ENCODE results near the gene TAAR2.

GRCh38 chr6:132589454-132589853 is 34.6 kb downstream of the TAAR2 start, which contains the start of gene TAAR5:
- TF ChIP-seq, protein P1, sequence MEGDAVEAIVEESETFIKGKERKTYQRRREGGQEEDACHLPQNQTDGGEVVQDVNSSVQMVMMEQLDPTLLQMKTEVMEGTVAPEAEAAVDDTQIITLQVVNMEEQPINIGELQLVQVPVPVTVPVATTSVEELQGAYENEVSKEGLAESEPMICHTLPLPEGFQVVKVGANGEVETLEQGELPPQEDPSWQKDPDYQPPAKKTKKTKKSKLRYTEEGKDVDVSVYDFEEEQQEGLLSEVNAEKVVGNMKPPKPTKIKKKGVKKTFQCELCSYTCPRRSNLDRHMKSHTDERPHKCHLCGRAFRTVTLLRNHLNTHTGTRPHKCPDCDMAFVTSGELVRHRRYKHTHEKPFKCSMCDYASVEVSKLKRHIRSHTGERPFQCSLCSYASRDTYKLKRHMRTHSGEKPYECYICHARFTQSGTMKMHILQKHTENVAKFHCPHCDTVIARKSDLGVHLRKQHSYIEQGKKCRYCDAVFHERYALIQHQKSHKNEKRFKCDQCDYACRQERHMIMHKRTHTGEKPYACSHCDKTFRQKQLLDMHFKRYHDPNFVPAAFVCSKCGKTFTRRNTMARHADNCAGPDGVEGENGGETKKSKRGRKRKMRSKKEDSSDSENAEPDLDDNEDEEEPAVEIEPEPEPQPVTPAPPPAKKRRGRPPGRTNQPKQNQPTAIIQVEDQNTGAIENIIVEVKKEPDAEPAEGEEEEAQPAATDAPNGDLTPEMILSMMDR (IDR thresholded peaks at IDR 0.05): no peak
- TF ChIP-seq HOXB5 (CRISPR knock-in tag; IDR thresholded peaks at IDR 0.05) (no peak), HOXA7 (CRISPR knock-in tag; IDR thresholded peaks at IDR 0.05) (no peak), ATOH8 (CRISPR knock-in tag; IDR thresholded peaks at IDR 0.05; ENCODE audit: low read depth) (no peak), POLR2A (IDR thresholded peaks at IDR 0.05; ENCODE audit: low read length) (no peak), JUNB (IDR thresholded peaks at IDR 0.05) (no peak), CHD2 (IDR thresholded peaks at IDR 0.05; ENCODE audit: low read length, partially characterized antibody) (no peak), POLR2AphosphoS2 (conservative IDR thresholded peaks at IDR 0.05; ENCODE audit: low read length) (no peak)
- TF ChIP-seq, protein P2, sequence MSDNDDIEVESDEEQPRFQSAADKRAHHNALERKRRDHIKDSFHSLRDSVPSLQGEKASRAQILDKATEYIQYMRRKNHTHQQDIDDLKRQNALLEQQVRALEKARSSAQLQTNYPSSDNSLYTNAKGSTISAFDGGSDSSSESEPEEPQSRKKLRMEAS (IDR thresholded peaks at IDR 0.05): no peak

Data from A549 (cell line).